PFSK-1 (cell line): Measurements from ENCODE around the gene TAF5.

Experiments
- POLR2AphosphoS5 ChIP-seq: IDR thresholded peaks from 2 replicates; pipeline ENCODE4 v1.6.1; 2012; ENCODE audit warnings: low read depth, mild to moderate bottlenecking, control low read depth, low read length, moderate library complexity
- TAF1 ChIP-seq: IDR thresholded peaks from 2 replicates; pipeline ENCODE4 v1.6.1; 2012; ENCODE audit warnings: low read length, control low read depth, borderline replicate concordance; ENCODE audit not compliant: insufficient read depth

DNA sequence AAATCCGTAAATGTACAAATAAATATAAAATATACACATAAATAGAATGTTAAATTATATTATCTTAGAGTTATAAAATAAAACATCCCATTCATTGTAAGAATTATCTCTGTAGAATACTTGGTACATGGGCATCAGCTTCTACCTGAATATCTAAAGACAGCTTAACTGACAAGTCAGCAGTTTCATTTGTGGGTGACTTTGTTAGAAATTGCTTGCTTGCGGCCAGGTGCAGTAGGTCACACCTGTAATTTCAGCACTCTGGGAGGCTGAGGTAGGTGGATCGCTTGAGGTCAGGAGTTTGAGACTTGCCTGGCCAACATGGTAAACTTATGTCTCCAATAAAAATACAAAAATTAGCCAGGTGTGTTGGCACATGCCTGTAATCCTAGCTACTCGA lies 31.4 kb upstream of the TAF5 start:
- TF ChIP-seq TAF1 (no peak), POLR2AphosphoS5 (no peak)
